ENCODE results near the gene PREX1.

DNA sequence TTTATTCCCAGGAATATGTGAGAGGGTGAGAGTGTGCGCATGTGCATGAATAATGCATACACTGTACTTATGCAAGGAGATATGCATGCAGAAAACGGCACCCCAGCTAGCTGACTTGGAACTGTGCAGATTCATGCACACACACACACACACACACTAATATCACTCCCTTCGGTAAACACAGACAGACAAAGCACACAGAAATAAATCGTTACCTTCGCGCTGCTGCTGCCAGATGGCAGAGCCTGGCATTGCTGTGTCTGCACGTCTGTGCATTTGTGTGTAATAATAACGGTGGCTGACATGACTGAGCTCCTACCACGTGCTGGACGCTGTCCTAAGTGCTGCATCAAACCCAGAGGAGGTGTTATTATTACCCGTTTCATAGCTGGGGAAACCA is 36.8 kb downstream of the PREX1 start:
- TF ChIP-seq, protein P1, sequence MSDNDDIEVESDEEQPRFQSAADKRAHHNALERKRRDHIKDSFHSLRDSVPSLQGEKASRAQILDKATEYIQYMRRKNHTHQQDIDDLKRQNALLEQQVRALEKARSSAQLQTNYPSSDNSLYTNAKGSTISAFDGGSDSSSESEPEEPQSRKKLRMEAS (IDR thresholded peaks at IDR 0.05; ENCODE audit: low read depth, low read length) = no peak
- TF ChIP-seq, protein P2, sequence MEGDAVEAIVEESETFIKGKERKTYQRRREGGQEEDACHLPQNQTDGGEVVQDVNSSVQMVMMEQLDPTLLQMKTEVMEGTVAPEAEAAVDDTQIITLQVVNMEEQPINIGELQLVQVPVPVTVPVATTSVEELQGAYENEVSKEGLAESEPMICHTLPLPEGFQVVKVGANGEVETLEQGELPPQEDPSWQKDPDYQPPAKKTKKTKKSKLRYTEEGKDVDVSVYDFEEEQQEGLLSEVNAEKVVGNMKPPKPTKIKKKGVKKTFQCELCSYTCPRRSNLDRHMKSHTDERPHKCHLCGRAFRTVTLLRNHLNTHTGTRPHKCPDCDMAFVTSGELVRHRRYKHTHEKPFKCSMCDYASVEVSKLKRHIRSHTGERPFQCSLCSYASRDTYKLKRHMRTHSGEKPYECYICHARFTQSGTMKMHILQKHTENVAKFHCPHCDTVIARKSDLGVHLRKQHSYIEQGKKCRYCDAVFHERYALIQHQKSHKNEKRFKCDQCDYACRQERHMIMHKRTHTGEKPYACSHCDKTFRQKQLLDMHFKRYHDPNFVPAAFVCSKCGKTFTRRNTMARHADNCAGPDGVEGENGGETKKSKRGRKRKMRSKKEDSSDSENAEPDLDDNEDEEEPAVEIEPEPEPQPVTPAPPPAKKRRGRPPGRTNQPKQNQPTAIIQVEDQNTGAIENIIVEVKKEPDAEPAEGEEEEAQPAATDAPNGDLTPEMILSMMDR (IDR thresholded peaks at IDR 0.05; ENCODE audit: low read depth, low read length) = no peak
- TF ChIP-seq POLR2A (IDR thresholded peaks at IDR 0.05; ENCODE audit: extremely low read depth, insufficient read length) = no peak
- no peak for TF ChIP-seq MYC (IDR thresholded peaks at IDR 0.05; ENCODE audit: low read depth, low read length)
